Lower leg skin (tissue), 4 donors: ENCODE measurements around the gene KLHL15. TPM values are rescaled to one million over a fixed set of nuclear protein-coding genes. Genes with fewer than 3 reads are reported as not detected.

Experiments used
- DNase-seq, 2 donors: peaks; one replicate each; pipeline ENCODE4 v3.0.0-alpha.2; 2019; ENCODE audit warnings: low spot score in 2 of 2
- H3K4me3 ChIP-seq: fragments of 200-600 bp; sonication (generic); 2 replicates; pipeline ENCODE4 v1.5.1; 2017; ENCODE audit warnings: mild to moderate bottlenecking, low read depth; ENCODE audit not compliant: poor library complexity, severe bottlenecking
- CTCF ChIP-seq, 3 donors: fragments of 450-650 bp; IDR thresholded peaks; one replicate each; pipeline ENCODE4 v1.5.1; 2016; ENCODE audit warnings: antibody characterized with exemption in 3 of 3, mild to moderate bottlenecking in 3 of 3, moderate library complexity in 2 of 3
- POLR2A ChIP-seq, 2 donors: fragments of 450-650 bp; IDR thresholded peaks; one replicate each; pipeline ENCODE4 v1.6.1; 2016 to 2017; ENCODE audit warnings: antibody characterized with exemption in 2 of 2, mild to moderate bottlenecking in 1 of 2, moderate library complexity in 1 of 2
- WGBS, 2 donors: methylation state at CpG; one replicate each; pipeline ENCODE4 v1.1.5; 2018; 5-methylcytosine and 5-hydroxymethylcytosine counted together
- intact Hi-C: fragments of 100-400 bp; cut with DNase I; formaldehyde crosslinking; loops from one replicate; pipeline ENCODE4 v1.15.0; 2023; ENCODE audit warnings: low total_unique reads
- total RNA-seq, 4 donors: library from RNA; depleted of rRNA; stranded (reverse); fragments of >200 nt; gene quantifications; one replicate each; pipeline ENCODE4 v1.1.0, GENCODE V29; 2016

Gene KLHL15
- total RNA-seq, 4 donors from 2014 or later: 4.7 to 5.5 (median 5.3) TPM

DNA sequence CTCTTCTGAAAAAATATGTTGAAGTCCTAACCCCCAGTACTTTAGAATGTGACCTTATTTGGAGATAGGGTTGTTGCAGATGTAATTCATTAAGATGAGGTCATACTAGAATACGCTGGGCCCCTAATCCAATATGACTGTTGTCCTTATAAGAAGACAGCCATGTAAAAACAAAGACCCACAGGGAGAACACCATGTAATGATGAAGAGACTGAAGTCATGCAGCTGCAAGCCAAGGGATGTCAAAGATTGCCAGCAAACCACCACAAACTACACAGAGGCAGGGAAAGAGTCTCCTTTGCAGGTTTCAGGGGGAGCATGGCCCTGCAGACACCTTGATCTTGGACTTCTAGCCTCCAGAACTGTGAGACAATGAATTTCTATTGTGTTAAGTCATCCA, 81.8 kb downstream of the KLHL15 start:
- no peak overlapping the region for H3K4me3 ChIP-seq
- TF ChIP-seq CTCF (IDR thresholded peaks at IDR 0.05) (no peak), POLR2A (IDR thresholded peaks at IDR 0.05) (no peak)
- no peak for DNase-seq
- intact Hi-C loops: no loop called here
- WGBS, 2 donors: 73 to 93% methylated on average over 1 of the region's 1 CpG

GRCh38 chrX:23944234-23944633, 82.8 kb downstream of the KLHL15 start:
- H3K4me3 ChIP-seq: no peak overlapping the region
- 38 to 45% methylated on average over 1 of the region's 1 CpG for WGBS, 2 donors
- no peak for TF ChIP-seq POLR2A (IDR thresholded peaks at IDR 0.05)
- TF ChIP-seq CTCF (IDR thresholded peaks at IDR 0.05): no peak
- no peak for DNase-seq
- intact Hi-C loops: no loop called here

DNA sequence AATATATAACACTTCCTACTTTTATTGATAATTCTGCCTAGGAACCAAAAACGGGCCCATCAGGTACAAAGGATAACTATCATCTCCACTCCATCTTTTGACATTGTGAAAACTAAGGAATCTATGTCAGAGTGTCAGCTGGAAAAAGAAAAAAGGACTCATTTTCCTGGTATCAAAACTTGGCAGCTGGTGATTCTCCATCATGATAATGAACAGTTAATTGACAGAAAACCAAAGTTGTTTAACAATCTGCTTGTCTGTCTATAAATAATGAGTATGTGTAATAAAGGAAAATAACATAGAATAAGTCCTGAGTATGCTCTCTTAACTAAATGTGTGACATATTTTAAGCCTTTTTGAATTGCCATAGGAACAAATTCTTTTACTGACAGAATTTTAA, 87.8 kb downstream of the KLHL15 start:
- H3K4me3 ChIP-seq: no peak overlapping the region
- no peak for DNase-seq
- TF ChIP-seq CTCF (IDR thresholded peaks at IDR 0.05): no peak
- intact Hi-C loops: no loop called here
- 58 to 82% methylated on average over 1 of the region's 1 CpG for WGBS, 2 donors

GRCh38 chrX:23938690-23939089, 88.3 kb downstream of the KLHL15 start:
- H3K4me3 ChIP-seq: no peak overlapping the region
- WGBS, 2 donors: 59 to 82% methylated on average over 1 of the region's 1 CpG
- intact Hi-C loops: no loop called here
- no peak for DNase-seq
- TF ChIP-seq CTCF (IDR thresholded peaks at IDR 0.05) (no peak), POLR2A (IDR thresholded peaks at IDR 0.05) (no peak)

- DNase-seq: no peak
- intact Hi-C loops: no loop called here
- H3K4me3 ChIP-seq: no peak overlapping the region
- TF ChIP-seq POLR2A (IDR thresholded peaks at IDR 0.05): no peak
- WGBS, 2 donors: 68 to 75% methylated on average over 4 of the region's 4 CpGs
These were observed 89.9 kb downstream of the KLHL15 start for GRCh38 chrX:23937100-23937499.

DNA sequence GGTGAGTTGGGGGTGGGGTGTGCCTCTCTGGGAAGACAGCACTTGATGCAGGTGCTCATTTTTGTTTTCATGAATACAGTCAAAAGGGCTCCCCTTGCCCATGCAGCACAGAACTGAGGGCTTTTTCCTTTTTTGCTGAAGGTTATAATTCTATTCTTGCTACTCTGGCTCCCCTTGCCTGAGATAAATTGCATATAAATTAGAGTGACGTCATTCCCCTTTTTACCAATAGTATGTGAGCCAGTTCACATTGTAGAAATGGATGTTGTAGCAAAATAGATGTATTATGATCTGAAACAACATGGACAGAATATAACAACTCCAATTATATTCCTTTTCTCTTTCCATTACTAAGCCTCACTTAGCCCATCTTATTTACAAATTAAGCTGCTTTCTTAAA, 90.8 kb downstream of the KLHL15 start:
- 10 to 29% methylated on average over 1 of the region's 1 CpG for WGBS, 2 donors
- intact Hi-C loops: no loop called here
- H3K4me3 ChIP-seq: no peak overlapping the region
- TF ChIP-seq CTCF (IDR thresholded peaks at IDR 0.05): no peak
- no peak for DNase-seq
